Measurements from ENCODE around the gene PCSK2. TPM values are rescaled to one million over a fixed set of nuclear protein-coding genes. Genes with fewer than 3 reads are reported as not detected.

Gene PCSK2
- total RNA-seq, 1 donor from 2014 or later, result 46.4 TPM

GRCh38 chr20:17500271-17500670, 273.4 kb downstream of the PCSK2 start:
- H3K4me3 Mint-ChIP-seq, result no peak overlapping the region
- TF ChIP-seq, protein P1, sequence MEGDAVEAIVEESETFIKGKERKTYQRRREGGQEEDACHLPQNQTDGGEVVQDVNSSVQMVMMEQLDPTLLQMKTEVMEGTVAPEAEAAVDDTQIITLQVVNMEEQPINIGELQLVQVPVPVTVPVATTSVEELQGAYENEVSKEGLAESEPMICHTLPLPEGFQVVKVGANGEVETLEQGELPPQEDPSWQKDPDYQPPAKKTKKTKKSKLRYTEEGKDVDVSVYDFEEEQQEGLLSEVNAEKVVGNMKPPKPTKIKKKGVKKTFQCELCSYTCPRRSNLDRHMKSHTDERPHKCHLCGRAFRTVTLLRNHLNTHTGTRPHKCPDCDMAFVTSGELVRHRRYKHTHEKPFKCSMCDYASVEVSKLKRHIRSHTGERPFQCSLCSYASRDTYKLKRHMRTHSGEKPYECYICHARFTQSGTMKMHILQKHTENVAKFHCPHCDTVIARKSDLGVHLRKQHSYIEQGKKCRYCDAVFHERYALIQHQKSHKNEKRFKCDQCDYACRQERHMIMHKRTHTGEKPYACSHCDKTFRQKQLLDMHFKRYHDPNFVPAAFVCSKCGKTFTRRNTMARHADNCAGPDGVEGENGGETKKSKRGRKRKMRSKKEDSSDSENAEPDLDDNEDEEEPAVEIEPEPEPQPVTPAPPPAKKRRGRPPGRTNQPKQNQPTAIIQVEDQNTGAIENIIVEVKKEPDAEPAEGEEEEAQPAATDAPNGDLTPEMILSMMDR (conservative IDR thresholded peaks at IDR 0.05), result no peak
- H3K36me3 Mint-ChIP-seq, result no peaks in the 10 kb centered on the region
- no peaks in the 10 kb centered on the region for H3K27me3 Mint-ChIP-seq
- H3K4me1 Mint-ChIP-seq (ENCODE audit: unreplicated experiment), result no peaks in the 10 kb centered on the region
- H3K9me3 Mint-ChIP-seq, result no peaks in the 10 kb centered on the region
- peak; percentile 42 for DNase-seq (ENCODE audit: extremely low spot score, unreplicated experiment)
- H3K27ac Mint-ChIP-seq, result no peak overlapping the region

DNA sequence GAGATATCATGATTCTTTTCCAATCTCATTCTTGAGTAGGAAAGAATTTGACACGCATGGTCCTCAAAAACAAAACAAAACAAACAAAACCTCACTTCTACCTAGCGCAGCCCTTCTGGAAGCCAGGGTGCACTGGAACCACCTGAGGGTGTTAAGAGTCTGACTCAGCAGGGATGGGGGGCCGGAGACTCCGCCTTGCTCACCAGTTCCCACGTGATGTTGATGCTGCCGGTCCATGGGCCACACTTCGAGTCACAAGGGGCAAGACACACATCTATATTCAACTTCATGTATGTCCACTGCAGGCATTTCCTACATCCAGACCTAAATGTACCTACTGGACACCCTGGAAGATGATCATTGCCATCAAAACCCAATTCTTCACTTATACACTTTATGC, 274.0 kb downstream of the PCSK2 start:
- TF ChIP-seq, protein P1 (conservative IDR thresholded peaks at IDR 0.05), result no peak
- Mint-ChIP-seq H3K36me3 (no peaks in the 10 kb centered on the region), H3K9me3 (no peaks in the 10 kb centered on the region), H3K4me1 (ENCODE audit: unreplicated experiment) (no peaks in the 10 kb centered on the region), H3K4me3 (no peak overlapping the region), H3K27me3 (no peaks in the 10 kb centered on the region), H3K27ac (no peak overlapping the region)
- DNase-seq (ENCODE audit: extremely low spot score, unreplicated experiment), result peak; percentile 49

DNA sequence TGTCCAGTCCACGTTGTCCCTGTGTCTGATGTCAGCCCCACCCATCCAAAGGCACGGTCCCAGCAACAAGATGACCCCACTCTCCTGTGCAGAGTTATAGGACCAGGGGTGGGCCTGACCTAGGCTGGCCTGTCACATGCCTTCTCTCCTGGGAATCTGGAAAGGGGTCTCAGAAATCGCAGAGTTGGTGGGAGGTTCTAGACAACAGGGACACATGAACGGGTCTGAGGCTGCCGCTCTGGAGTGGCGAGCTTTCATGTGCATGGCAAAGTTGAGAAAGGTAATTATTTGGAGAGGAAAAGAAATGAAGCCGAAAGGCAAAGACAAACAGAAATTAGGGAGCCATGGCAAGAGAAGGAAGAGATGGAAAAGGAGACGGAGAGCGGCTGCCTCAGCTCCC, 274.9 kb downstream of the PCSK2 start:
- TF ChIP-seq, protein P1 (conservative IDR thresholded peaks at IDR 0.05), result no peak
- Mint-ChIP-seq H3K27ac (no peak overlapping the region), H3K27me3 (no peaks in the 10 kb centered on the region), H3K4me1 (ENCODE audit: unreplicated experiment) (no peaks in the 10 kb centered on the region), H3K36me3 (no peaks in the 10 kb centered on the region), H3K4me3 (no peak overlapping the region), H3K9me3 (no peaks in the 10 kb centered on the region)
- DNase-seq (ENCODE audit: extremely low spot score, unreplicated experiment), result peak; percentile 50

DNA sequence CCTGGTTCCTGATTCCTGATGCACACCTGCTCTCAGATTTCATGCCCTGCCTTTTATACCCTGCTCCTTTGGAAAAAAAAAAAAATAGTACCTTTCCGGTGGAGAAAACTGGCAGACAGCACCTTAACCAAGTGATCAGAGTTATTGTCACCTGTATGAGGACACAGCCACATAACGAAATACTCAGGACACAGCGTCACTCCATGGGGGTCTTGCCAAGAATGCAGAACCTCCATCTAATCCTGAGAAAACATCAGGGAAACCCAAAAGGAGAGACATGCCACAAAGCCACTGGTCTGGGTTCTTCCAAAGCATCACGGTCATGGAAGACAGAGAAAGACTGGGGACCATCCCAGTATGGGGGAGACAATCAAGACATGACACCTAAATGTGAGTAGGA, 275.3 kb downstream of the PCSK2 start:
- Mint-ChIP-seq H3K4me3 (no peak overlapping the region), H3K36me3 (no peaks in the 10 kb centered on the region), H3K27me3 (no peaks in the 10 kb centered on the region), H3K9me3 (no peaks in the 10 kb centered on the region), H3K27ac (no peak overlapping the region), H3K4me1 (ENCODE audit: unreplicated experiment) (no peaks in the 10 kb centered on the region)
- DNase-seq (ENCODE audit: extremely low spot score, unreplicated experiment), result peak; percentile 6
- TF ChIP-seq, protein P1 (conservative IDR thresholded peaks at IDR 0.05), result no peak

DNA sequence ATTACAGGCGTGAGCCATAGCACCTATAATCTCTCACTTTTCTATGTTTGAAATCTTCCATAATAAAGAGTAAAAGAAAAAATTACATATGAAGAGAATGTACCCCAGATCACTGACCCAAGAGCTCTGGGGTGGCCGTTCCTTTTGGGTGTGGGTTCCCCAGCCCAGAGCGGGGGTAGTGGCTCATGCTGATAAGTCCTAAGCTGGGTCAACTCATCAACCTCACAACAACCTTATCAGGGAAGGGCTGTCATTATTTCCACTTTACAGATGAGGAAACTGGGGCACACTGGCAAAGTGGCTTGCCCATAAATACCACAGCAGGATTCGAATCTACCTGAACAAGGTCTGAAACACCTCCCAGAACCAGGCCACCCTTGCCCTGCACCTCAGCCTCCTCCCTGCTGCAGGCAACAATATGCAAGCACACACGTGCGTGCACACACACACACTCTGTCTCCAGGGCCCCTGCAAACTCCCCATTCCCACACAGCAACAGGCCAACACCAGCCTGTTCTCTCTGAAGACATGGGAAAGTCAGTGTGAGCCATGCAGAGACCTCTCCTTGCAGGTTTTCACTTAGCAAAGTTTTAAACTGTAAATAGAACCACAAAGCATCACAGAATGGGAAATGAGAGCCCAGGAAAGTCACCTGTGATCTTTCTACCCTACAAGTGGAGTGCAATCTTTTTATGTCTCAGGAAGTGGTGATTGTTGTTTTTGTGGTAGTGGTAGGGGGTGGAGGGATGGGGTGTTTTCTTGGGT, 276.6 kb downstream of the PCSK2 start:
- H3K4me3 Mint-ChIP-seq, result no peak overlapping the region
- H3K4me1 Mint-ChIP-seq (ENCODE audit: unreplicated experiment), result no peaks in the 10 kb centered on the region
- TF ChIP-seq, protein P1 (conservative IDR thresholded peaks at IDR 0.05), result no peak
- no peak overlapping the region for H3K27ac Mint-ChIP-seq
- no peaks in the 10 kb centered on the region for H3K36me3 Mint-ChIP-seq
- no peak for DNase-seq (ENCODE audit: extremely low spot score, unreplicated experiment)
- H3K9me3 Mint-ChIP-seq, result no peaks in the 10 kb centered on the region
- peaks cover 3% of the 10 kb centered on the region for H3K27me3 Mint-ChIP-seq
